Calu3 (cell line): ENCODE data around the gene SIPA1L2. TPM values are rescaled to one million over a fixed set of nuclear protein-coding genes. Genes with fewer than 3 reads are reported as not detected.

Source experiments
- BruUV-seq: library from RNA; stranded (reverse); fragments of 400-500 nt; replicated peaks from 2 replicates; lab custom pipeline; 2021; lab: Mats Ljungman, UMichigan
- CTCF ChIA-PET: fragments of 300-600 bp; sonication (Branson Sonifier 250); formaldehyde crosslinking; loops from one replicate; lab custom pipeline; 2022; ENCODE audit warnings: antibody characterized with exemption; lab: Charles Lee
- DNase-seq: peaks from one replicate; pipeline ENCODE4 v3.0.0; 2022
- H3K27ac Mint-ChIP-seq: one replicate; pipeline ENCODE4 v1.8.0; 2022; ENCODE audit warnings: mixed read lengths; ENCODE audit not compliant: unreplicated experiment
- H3K27me3 Mint-ChIP-seq: one replicate; pipeline ENCODE4 v1.8.0; 2022; ENCODE audit warnings: mixed read lengths; ENCODE audit not compliant: unreplicated experiment
- H3K36me3 Mint-ChIP-seq: one replicate; pipeline ENCODE4 v1.8.0; 2022; ENCODE audit warnings: mild to moderate bottlenecking, moderate library complexity, mixed read lengths; ENCODE audit not compliant: insufficient read depth, unreplicated experiment
- H3K4me1 Mint-ChIP-seq: one replicate; pipeline ENCODE4 v1.8.0; 2022; ENCODE audit warnings: mild to moderate bottlenecking, low read depth, mixed read lengths; ENCODE audit not compliant: unreplicated experiment
- H3K4me3 Mint-ChIP-seq: one replicate; pipeline ENCODE4 v1.8.0; 2022; ENCODE audit warnings: mild to moderate bottlenecking, low read depth, moderate library complexity, mixed read lengths; ENCODE audit not compliant: unreplicated experiment
- H3K9me3 Mint-ChIP-seq: one replicate; pipeline ENCODE4 v1.8.0; 2022; ENCODE audit warnings: low read depth, mixed read lengths; ENCODE audit not compliant: unreplicated experiment
- CTCF ChIP-seq: fragments of 200-600 bp; IDR thresholded peaks from one replicate; pipeline ENCODE4 v1.8.0; 2022; ENCODE audit warnings: antibody characterized with exemption; ENCODE audit not compliant: unreplicated experiment
- intact Hi-C: fragments of 100-400 bp; cut with micrococcal nuclease; formaldehyde crosslinking; loops from one replicate; pipeline ENCODE4 v1.10.0; 2022; ENCODE audit not compliant: unreplicated experiment
- total RNA-seq: library from RNA; stranded (reverse); gene quantifications from 2 replicates; pipeline ENCODE4 v1.2.3, GENCODE V29; 2022

SIPA1L2 gene
- total RNA-seq, 1 experiment from 2014 or later = 1.5 TPM

GRCh38 chr1:232590744-232591082 is 39.2 kb downstream of the SIPA1L2 start:
- CTCF ChIA-PET = no interaction called here
- Mint-ChIP-seq H3K4me1 (no peaks in the 10 kb centered on the region), H3K4me3 (no peak overlapping the region), H3K27ac (no peak overlapping the region), H3K36me3 (no peaks in the 10 kb centered on the region), H3K27me3 (no peaks in the 10 kb centered on the region), H3K9me3 (peaks cover 5% of the 10 kb centered on the region)
- no peak for DNase-seq
- intact Hi-C loops = no loop called here
- no TSS peak for BruUV-seq
- TF ChIP-seq CTCF = no peak

GRCh38 chr1:232589812-232590743 is 39.9 kb downstream of the SIPA1L2 start:
- no peaks in the 10 kb centered on the region for H3K27me3 Mint-ChIP-seq
- TF ChIP-seq CTCF = no peak
- no peak for DNase-seq
- CTCF ChIA-PET = no interaction called here
- no peak overlapping the region for H3K27ac Mint-ChIP-seq
- no peak overlapping the region for H3K4me3 Mint-ChIP-seq
- BruUV-seq = no TSS peak
- no peaks in the 10 kb centered on the region for H3K4me1 Mint-ChIP-seq
- no peaks in the 10 kb centered on the region for H3K36me3 Mint-ChIP-seq
- peaks cover 5% of the 10 kb centered on the region for H3K9me3 Mint-ChIP-seq
- intact Hi-C loops = no loop called here

- Mint-ChIP-seq H3K4me3 (no peak overlapping the region), H3K27ac (no peak overlapping the region)
- no TSS peak for BruUV-seq
These were observed 40.7 kb downstream of the SIPA1L2 start for GRCh38 chr1:232589111-232589811.

More at GRCh38 chr1:232589111-232589811, 40.7 kb downstream of the SIPA1L2 start:
- no peaks in the 10 kb centered on the region for H3K4me1 Mint-ChIP-seq
- H3K27me3 Mint-ChIP-seq = no peaks in the 10 kb centered on the region
- CTCF ChIA-PET = no interaction called here
- H3K36me3 Mint-ChIP-seq = no peaks in the 10 kb centered on the region
- peaks cover 5% of the 10 kb centered on the region for H3K9me3 Mint-ChIP-seq
- TF ChIP-seq CTCF = no peak
- intact Hi-C loops = no loop called here
- DNase-seq = no peak
